K562 (cell line): ENCODE results near the gene RINT1. TPM values are rescaled to one million over a fixed set of nuclear protein-coding genes. Genes with fewer than 3 reads are reported as not detected.

ENCODE experiments used
- AFF1 ChIP-seq, 2 experiments: fragments of 450-650 bp; IDR thresholded peaks; 2 replicates each; pipeline ENCODE4 v1.6.1; 2018; ENCODE audit warnings: mild to moderate bottlenecking in 2 of 2, low read depth in 1 of 2; ENCODE audit not compliant: partially characterized antibody in 2 of 2
- CBFA2T2 ChIP-seq: fragments of 450-650 bp; conservative IDR thresholded peaks from 2 replicates; pipeline ENCODE4 v1.6.1; 2017; ENCODE audit warnings: mild to moderate bottlenecking
- CCNT2 ChIP-seq: IDR thresholded peaks from 2 replicates; pipeline ENCODE4 v1.6.1; 2011; ENCODE audit warnings: borderline replicate concordance, low read depth, mild to moderate bottlenecking, moderate library complexity, mixed read lengths, low read length; ENCODE audit not compliant: insufficient read length; ENCODE audit errors: extremely low read depth
- GABPB1 ChIP-seq: sonication (generic); formaldehyde crosslinking; IDR thresholded peaks from 2 replicates; pipeline ENCODE4 v1.8.0; 2022; ENCODE audit warnings: mild to moderate bottlenecking, missing genetic modification reagents
- MEIS2 ChIP-seq: fragments of 450-650 bp; IDR thresholded peaks from 2 replicates; pipeline ENCODE4 v1.6.1; 2014; ENCODE audit warnings: mild to moderate bottlenecking; ENCODE audit not compliant: partially characterized antibody
- MLLT1 ChIP-seq, 2 experiments: fragments of 450-650 bp; IDR thresholded peaks; 2 replicates each; pipeline ENCODE4 v1.6.1; 2016
- NR3C1 ChIP-seq: sonication (generic); formaldehyde crosslinking; IDR thresholded peaks from 2 replicates; pipeline ENCODE4 v1.8.1; 2022; ENCODE audit warnings: missing genetic modification reagents
- TAL1 ChIP-seq: fragments of 450-650 bp; IDR thresholded peaks from 2 replicates; pipeline ENCODE4 v1.6.1; 2016; ENCODE audit warnings: mild to moderate bottlenecking
- TEAD1 ChIP-seq, 2 experiments: fragments of 450-650 bp in 1 of 2; sonication (generic) in 1 of 2; formaldehyde crosslinking; IDR thresholded peaks; 2 replicates each; pipeline versions ENCODE4 v1.4.0 to v1.8.0; 2020 to 2022; ENCODE audit warnings: mild to moderate bottlenecking in 2 of 2, missing genetic modification reagents in 1 of 2
- ZNF224 ChIP-seq: sonication (generic); formaldehyde crosslinking; IDR thresholded peaks from 2 replicates; pipeline ENCODE4 v1.8.0; 2022; ENCODE audit warnings: mild to moderate bottlenecking, missing genetic modification reagents
- ZNF311 ChIP-seq: fragments of 250-450 bp; sonication (Bioruptor Pico); IDR thresholded peaks from 2 replicates; pipeline ENCODE4 v1.4.0; 2020; ENCODE audit warnings: mild to moderate bottlenecking, moderate library complexity
- ZNF324 ChIP-seq: fragments of 250-450 bp; sonication (Bioruptor Pico); IDR thresholded peaks from 2 replicates; pipeline ENCODE4 v1.4.0; 2020; ENCODE audit warnings: mild to moderate bottlenecking
- polyA plus RNA-seq, 8 experiments: library from polyadenylated mRNA; depleted of rRNA in 4 of 8; stranded (reverse) in 5 of 8; unstranded in 3 of 8; fragments of >200 nt; fragmentation: Nextera tagmentation in 2 of 8; fragmentation: Illumina TruSeq in 1 of 8; extraction: Ambion mirVana in 2 of 8; extraction: Trizol in 1 of 8; gene quantifications; 2 replicates each; pipeline versions ENCODE4 v1.2.1 to v1.2.3, GENCODE V29; 2011 to 2014; ENCODE audit warnings: inconsistent platforms in 1 of 8, missing spikeins in 1 of 8
- total RNA-seq, 7 experiments: library from RNA; depleted of rRNA in 6 of 7; stranded (reverse); fragments of >200 nt in 6 of 7; fragmentation: Illumina TruSeq in 2 of 7; extraction: Trizol in 2 of 7; gene quantifications; 2 replicates each; pipeline versions ENCODE4 v1.2.1 to v1.2.3, GENCODE V29; 2011 to 2021; ENCODE audit warnings: low replicate concordance in 1 of 7
- TF ChIP-seq, protein P1 (sequence below), 2 experiments: fragments of 450-650 bp in 1 of 2; sonication (generic) in 1 of 2; formaldehyde crosslinking; conservative IDR thresholded peaks; 2 replicates each; pipeline versions ENCODE4 v1.4.0 to v1.8.1; 2020 to 2022; ENCODE audit warnings: mild to moderate bottlenecking in 1 of 2, missing genetic modification reagents in 1 of 2

RINT1 gene
- total and polyA plus RNA-seq, 9 of the 15 experiments (the other 6 are each of a cell fraction or from before 2014, with no cell fraction given) = 21.3 to 74.3 (median 27.4) TPM

DNA sequence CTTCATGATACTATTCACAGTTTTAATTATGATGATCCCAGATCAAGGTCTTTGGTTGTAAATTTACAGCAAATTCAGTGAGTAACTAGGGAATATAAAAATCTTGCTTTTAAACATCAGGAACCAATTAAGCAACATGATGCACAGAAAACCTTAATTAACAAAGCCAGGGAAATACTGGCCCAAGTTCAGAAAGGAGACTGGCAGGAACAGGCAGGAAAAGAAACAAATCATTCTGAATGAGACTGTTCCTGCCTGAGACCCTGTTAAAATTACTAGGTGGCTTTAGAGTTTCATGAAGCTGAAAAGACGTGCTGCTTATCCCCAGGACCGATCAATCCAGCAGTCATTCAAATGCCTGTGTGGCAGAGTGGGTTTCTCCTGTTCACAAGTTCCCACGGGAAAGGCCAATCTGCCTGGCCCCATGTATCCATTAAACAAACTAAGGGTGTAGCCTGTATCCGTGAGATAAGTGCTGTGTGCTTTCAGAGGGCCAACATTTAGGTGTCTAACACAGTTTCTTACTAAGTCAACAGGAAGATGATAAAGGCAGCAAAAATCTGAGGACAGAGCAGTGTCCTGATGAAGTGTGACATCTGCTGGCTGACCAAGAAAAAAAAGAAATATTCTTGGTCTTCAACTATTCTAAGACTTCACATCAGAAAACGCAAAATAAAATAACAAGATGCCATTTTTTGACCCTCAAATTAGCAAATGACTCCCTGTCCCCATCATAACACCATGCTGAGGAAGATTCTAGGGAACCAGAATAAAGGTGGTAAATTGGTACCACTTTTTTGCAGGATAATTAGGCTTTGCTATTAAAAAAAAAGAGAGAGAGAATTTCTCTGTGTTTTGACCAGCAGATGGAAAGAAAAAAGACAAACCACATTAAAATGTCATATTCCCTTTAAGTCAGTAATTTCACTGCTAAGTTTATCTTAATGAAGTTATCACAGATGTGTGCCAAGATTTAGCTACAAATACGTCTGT is 44.1 kb upstream of the RINT1 start (continued):
- TF ChIP-seq, protein P1, sequence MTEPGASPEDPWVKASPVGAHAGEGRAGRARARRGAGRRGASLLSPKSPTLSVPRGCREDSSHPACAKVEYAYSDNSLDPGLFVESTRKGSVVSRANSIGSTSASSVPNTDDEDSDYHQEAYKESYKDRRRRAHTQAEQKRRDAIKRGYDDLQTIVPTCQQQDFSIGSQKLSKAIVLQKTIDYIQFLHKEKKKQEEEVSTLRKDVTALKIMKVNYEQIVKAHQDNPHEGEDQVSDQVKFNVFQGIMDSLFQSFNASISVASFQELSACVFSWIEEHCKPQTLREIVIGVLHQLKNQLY (CRISPR knock-in tag; conservative IDR thresholded peaks at IDR 0.05) = no peak
- TF ChIP-seq ZNF224 (CRISPR knock-in tag) (no peak), ZNF311 (CRISPR knock-in tag) (no peak), MLLT1 (IDR thresholded peaks at IDR 0.05) (no peak), GABPB1 (CRISPR knock-in tag) (no peak), TEAD1 (CRISPR knock-in tag; IDR thresholded peaks at IDR 0.05) (no peak), TAL1 (peak; percentile 91), CBFA2T2 (peak; percentile 82), MEIS2 (peak; percentile 41), CCNT2 (peak; percentile 23), AFF1 (IDR thresholded peaks at IDR 0.05; ENCODE audit: low read depth in 1 of 2, partially characterized antibody in 2 of 2) (peak in 1 of 2 experiments; percentile 16), NR3C1 (CRISPR knock-in tag) (no peak), ZNF324 (CRISPR knock-in tag) (no peak)
